ENCODE data around the gene CAB39. TPM values are rescaled to one million over a fixed set of nuclear protein-coding genes. Genes with fewer than 3 reads are reported as not detected.

CAB39 gene
- polyA plus RNA-seq, 1 donor (not counting 4 experiments of a cell fraction or from before 2014, with no cell fraction given): 120 TPM

GRCh38 chr2:230678018-230678417 is 34.6 kb upstream of the CAB39 start:
- Histone ChIP-seq H3K36me3 (ENCODE audit: control insufficient read depth in 2 of 2, extremely low read depth in 1 of 2, insufficient read depth in 2 of 2, low read length in 2 of 2) (no peaks in the 10 kb centered on the region), H4K20me1 (ENCODE audit: control insufficient read depth, extremely low read depth, insufficient read depth, low read length) (no peaks in the 10 kb centered on the region), H3K27ac (ENCODE audit: control insufficient read depth, insufficient read depth, low read length) (no peak overlapping the region), H3K27me3 (ENCODE audit: control insufficient read depth, extremely low read depth, insufficient read depth, low read length) (no peaks in the 10 kb centered on the region), H3K9me1 (ENCODE audit: control insufficient read depth, extremely low read depth, insufficient read depth, low read length) (no peaks in the 10 kb centered on the region), H3K4me3 (ENCODE audit: control insufficient read depth in 2 of 3, extremely low read depth in 1 of 3, insufficient read depth in 2 of 3, low read depth in 1 of 3, low read length in 3 of 3) (no peak overlapping the region), H2AFZ (ENCODE audit: control insufficient read depth, low read length) (no peak overlapping the region), H3K9ac (ENCODE audit: control insufficient read depth, extremely low read depth, insufficient read depth, low read length) (no peak overlapping the region), H3K4me1 (ENCODE audit: control insufficient read depth, extremely low read depth, insufficient read depth, low read length) (peaks cover 20% of the 10 kb centered on the region), H3K79me2 (ENCODE audit: control insufficient read depth, insufficient read depth, low read length) (no peaks in the 10 kb centered on the region), H3K4me2 (ENCODE audit: control insufficient read depth, extremely low read depth, insufficient read depth, low read depth, low read length) (no peak overlapping the region), H3K9me3 (ENCODE audit: control insufficient read depth, low read depth, low read length) (peaks cover 1% of the 10 kb centered on the region)
- dilution Hi-C loops (cut with MboI; ENCODE audit: extremely low pct_ligation_motif_present, low sequenced_read_pairs): no loop called here
- FAIRE-seq (peak; percentile 20), DNase-seq (ENCODE audit: low read depth, low spot score) (no peak)
- TF ChIP-seq, protein P1, sequence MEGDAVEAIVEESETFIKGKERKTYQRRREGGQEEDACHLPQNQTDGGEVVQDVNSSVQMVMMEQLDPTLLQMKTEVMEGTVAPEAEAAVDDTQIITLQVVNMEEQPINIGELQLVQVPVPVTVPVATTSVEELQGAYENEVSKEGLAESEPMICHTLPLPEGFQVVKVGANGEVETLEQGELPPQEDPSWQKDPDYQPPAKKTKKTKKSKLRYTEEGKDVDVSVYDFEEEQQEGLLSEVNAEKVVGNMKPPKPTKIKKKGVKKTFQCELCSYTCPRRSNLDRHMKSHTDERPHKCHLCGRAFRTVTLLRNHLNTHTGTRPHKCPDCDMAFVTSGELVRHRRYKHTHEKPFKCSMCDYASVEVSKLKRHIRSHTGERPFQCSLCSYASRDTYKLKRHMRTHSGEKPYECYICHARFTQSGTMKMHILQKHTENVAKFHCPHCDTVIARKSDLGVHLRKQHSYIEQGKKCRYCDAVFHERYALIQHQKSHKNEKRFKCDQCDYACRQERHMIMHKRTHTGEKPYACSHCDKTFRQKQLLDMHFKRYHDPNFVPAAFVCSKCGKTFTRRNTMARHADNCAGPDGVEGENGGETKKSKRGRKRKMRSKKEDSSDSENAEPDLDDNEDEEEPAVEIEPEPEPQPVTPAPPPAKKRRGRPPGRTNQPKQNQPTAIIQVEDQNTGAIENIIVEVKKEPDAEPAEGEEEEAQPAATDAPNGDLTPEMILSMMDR (optimal IDR thresholded peaks at IDR 0.05 in 1 of 3, IDR thresholded peaks at IDR 0.05 in 1 of 3, conservative IDR thresholded peaks at IDR 0.05 in 1 of 3; ENCODE audit: extremely low read depth in 1 of 3, insufficient read depth in 2 of 3, low read length in 3 of 3): no peak
- no peak for TF ChIP-seq EZH2 (IDR thresholded peaks at IDR 0.05; ENCODE audit: low read length)

DNA sequence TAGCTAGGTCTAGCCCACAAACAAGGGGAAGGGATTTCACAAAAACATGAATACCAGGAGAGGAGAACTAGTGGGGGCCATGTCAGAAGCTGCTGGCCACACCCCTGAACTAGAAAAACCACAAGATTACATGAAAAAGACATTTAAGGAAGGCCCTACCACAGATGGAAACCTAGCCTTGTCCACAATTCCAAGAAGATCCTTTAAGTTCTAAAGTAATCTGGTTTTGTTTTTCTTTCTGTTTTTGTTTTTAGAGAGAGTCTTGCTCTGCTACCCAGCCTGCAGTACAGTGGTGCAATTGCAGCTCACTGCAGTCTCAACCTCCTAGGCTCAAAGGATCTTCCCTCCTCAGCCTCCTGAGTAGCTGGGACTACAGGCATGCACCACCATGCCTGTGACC is 34.2 kb upstream of the CAB39 start:
- peaks cover 20% of the 10 kb centered on the region for H3K4me1 ChIP-seq (ENCODE audit: control insufficient read depth, extremely low read depth, insufficient read depth, low read length)
- TF ChIP-seq, protein P1 (optimal IDR thresholded peaks at IDR 0.05 in 1 of 3, IDR thresholded peaks at IDR 0.05 in 1 of 3, conservative IDR thresholded peaks at IDR 0.05 in 1 of 3; ENCODE audit: extremely low read depth in 1 of 3, insufficient read depth in 2 of 3, low read length in 3 of 3): no peak
- TF ChIP-seq EZH2 (IDR thresholded peaks at IDR 0.05; ENCODE audit: low read length): no peak
- no peak overlapping the region for H3K9ac ChIP-seq (ENCODE audit: control insufficient read depth, extremely low read depth, insufficient read depth, low read length)
- no peaks in the 10 kb centered on the region for H3K9me1 ChIP-seq (ENCODE audit: control insufficient read depth, extremely low read depth, insufficient read depth, low read length)
- no peaks in the 10 kb centered on the region for H3K27me3 ChIP-seq (ENCODE audit: control insufficient read depth, extremely low read depth, insufficient read depth, low read length)
- no peak overlapping the region for H3K4me3 ChIP-seq (ENCODE audit: control insufficient read depth in 2 of 3, extremely low read depth in 1 of 3, insufficient read depth in 2 of 3, low read depth in 1 of 3, low read length in 3 of 3)
- dilution Hi-C loops (cut with MboI; ENCODE audit: extremely low pct_ligation_motif_present, low sequenced_read_pairs): no loop called here
- DNase-seq (ENCODE audit: low read depth, low spot score) (no peak), FAIRE-seq (no peak)
- no peak overlapping the region for H2AFZ ChIP-seq (ENCODE audit: control insufficient read depth, low read length)
- no peak overlapping the region for H3K27ac ChIP-seq (ENCODE audit: control insufficient read depth, insufficient read depth, low read length)
- H4K20me1 ChIP-seq (ENCODE audit: control insufficient read depth, extremely low read depth, insufficient read depth, low read length): no peaks in the 10 kb centered on the region
- no peaks in the 10 kb centered on the region for H3K79me2 ChIP-seq (ENCODE audit: control insufficient read depth, insufficient read depth, low read length)
- peaks cover 1% of the 10 kb centered on the region for H3K9me3 ChIP-seq (ENCODE audit: control insufficient read depth, low read depth, low read length)
- H3K4me2 ChIP-seq (ENCODE audit: control insufficient read depth, extremely low read depth, insufficient read depth, low read depth, low read length): no peak overlapping the region
- no peaks in the 10 kb centered on the region for H3K36me3 ChIP-seq (ENCODE audit: control insufficient read depth in 2 of 2, extremely low read depth in 1 of 2, insufficient read depth in 2 of 2, low read length in 2 of 2)

All from keratinocyte (primary cell).